Coronary artery (tissue), 2 donors: ENCODE data around the gene GABRG3.
"Not testable (repeated sequence)": the region's sequence is repeated elsewhere in the genome, so short reads cannot be mapped to it uniquely, and the experiment has no call there.

Experiments used
- DNase-seq: peaks from one replicate; pipeline ENCODE4 v3.0.0-alpha.2; 2017; ENCODE audit warnings: low spot score
- H3K27ac ChIP-seq, 2 donors: fragments of 200-600 bp; sonication (generic); one replicate each; pipeline ENCODE4 v1.5.1; 2016 to 2019
- H3K4me3 ChIP-seq: fragments of 200-600 bp; sonication (generic); 2 replicates; pipeline ENCODE4 v1.5.1; 2016; ENCODE audit warnings: mild to moderate bottlenecking, moderate library complexity
- TF ChIP-seq, protein P1 (sequence below): fragments of 200-600 bp; sonication (generic); IDR thresholded peaks from one replicate; pipeline ENCODE4 v1.5.1; 2019; ENCODE audit warnings: antibody characterized with exemption

The GABRG3 gene

DNA sequence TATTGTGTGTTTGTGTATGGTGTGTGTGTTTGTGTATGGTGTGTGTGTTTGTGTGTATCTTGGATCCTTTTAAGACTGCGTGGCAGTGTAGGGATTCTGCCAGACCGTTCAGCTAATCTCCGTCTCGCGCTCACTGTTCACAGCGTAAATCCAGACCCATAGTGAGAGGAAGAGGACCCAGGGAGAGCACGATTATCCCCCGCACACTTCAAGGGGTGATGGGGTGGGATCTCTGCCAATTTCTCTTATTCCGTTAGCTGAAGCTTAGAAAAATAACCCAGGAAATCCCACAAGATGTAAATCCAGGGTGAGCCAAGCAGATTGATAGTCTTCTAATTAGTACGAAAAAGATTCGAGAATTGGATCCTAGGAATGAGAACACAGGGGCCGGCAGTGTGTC is 381.2 kb downstream of the GABRG3 start:
- no peak overlapping the region for H3K4me3 ChIP-seq
- TF ChIP-seq, protein P1, sequence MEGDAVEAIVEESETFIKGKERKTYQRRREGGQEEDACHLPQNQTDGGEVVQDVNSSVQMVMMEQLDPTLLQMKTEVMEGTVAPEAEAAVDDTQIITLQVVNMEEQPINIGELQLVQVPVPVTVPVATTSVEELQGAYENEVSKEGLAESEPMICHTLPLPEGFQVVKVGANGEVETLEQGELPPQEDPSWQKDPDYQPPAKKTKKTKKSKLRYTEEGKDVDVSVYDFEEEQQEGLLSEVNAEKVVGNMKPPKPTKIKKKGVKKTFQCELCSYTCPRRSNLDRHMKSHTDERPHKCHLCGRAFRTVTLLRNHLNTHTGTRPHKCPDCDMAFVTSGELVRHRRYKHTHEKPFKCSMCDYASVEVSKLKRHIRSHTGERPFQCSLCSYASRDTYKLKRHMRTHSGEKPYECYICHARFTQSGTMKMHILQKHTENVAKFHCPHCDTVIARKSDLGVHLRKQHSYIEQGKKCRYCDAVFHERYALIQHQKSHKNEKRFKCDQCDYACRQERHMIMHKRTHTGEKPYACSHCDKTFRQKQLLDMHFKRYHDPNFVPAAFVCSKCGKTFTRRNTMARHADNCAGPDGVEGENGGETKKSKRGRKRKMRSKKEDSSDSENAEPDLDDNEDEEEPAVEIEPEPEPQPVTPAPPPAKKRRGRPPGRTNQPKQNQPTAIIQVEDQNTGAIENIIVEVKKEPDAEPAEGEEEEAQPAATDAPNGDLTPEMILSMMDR: no peak
- no peak overlapping the region for H3K27ac ChIP-seq
- no peak for DNase-seq

GRCh38 chr15:27353856-27354255 is 382.9 kb downstream of the GABRG3 start:
- DNase-seq: no peak
- TF ChIP-seq, protein P1: no peak
- Histone ChIP-seq H3K27ac (no peak overlapping the region), H3K4me3 (no peak overlapping the region)

GRCh38 chr15:27358751-27359434 is 387.9 kb downstream of the GABRG3 start:
- Histone ChIP-seq H3K4me3 (no peak overlapping the region), H3K27ac (no peak overlapping the region)
- TF ChIP-seq, protein P1: no peak
- no peak for DNase-seq

- TF ChIP-seq, protein P1: no peak
- Histone ChIP-seq H3K4me3 (no peak overlapping the region), H3K27ac (no peak overlapping the region)
- DNase-seq: no peak
Measured at GRCh38 chr15:27359586-27359985, 388.6 kb downstream of the GABRG3 start.

DNA sequence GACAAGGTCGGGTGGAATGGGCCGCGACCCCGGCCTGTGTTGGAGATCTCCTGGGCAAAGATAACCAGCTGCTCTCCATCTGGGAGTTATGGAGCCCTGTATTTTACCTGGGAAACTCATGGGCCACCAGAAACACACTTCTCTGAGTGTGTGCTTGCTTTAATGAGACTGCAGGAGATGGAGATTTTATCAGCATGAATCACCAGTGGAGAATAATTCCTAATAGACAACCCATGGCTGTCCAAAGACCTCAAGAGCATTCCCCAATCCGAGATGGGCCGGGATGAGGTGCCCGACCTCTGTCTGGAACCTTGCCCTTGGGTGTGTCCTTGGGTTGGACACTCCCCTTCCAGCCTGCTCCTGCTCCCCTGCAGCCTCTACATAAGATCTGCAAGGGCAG is 389.3 kb downstream of the GABRG3 start:
- Histone ChIP-seq H3K4me3 (no peak overlapping the region), H3K27ac (no peak overlapping the region)
- no peak for DNase-seq
- TF ChIP-seq, protein P1: no peak

- DNase-seq: no peak
- Histone ChIP-seq H3K4me3 (no peak overlapping the region), H3K27ac (no peak overlapping the region)
- TF ChIP-seq, protein P1: no peak
Measured at GRCh38 chr15:27361438-27361837, 390.5 kb downstream of the GABRG3 start.

DNA sequence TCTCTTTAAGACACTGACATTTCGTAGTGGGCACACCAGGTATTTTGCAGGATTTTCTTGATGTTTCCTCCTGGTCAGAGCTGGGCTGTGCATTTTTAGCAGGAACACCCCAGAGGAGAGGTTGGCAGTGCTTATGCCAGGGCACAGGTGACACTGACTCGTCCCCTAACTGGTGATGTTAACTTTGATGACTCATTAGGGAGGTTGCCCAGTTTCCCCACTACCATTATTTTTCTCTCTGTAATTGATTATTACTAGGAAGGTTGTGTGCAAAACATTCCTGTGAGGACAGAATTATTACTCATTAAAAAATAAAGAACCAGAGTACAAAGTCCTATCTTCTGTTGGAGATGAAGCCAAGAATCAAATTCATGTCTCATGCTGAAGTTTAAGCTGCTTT is 394.5 kb downstream of the GABRG3 start:
- H3K4me3 ChIP-seq: no peak overlapping the region

DNA sequence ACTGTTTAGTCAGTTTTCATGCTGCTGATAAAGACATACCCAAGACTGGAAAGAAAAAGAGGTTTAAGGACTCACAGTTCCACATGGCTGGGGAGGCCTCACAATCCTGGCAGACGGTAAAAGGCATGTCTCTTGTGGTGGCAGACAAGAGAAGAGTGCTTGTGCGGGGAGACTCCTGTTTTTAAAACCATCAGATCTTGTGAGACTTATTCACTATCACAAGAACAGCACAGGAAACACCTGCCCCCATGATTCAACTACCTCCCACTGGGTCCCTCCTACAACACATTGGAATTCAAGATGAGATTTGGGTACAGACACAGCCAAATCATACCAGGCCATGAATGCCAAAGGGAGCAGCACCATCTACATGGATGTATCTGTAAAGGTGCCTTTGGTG is 406.4 kb downstream of the GABRG3 start:
- H3K4me3 ChIP-seq, DNase-seq, H3K27ac ChIP-seq: not testable (repeated sequence)

More for the DNA sequence above, 394.5 kb downstream of the GABRG3 start:
- no peak overlapping the region for H3K27ac ChIP-seq
- no peak for DNase-seq
- TF ChIP-seq, protein P1: no peak
